HG02885 (cell line): ENCODE results near the gene FNBP1L.
"Not testable (repeated sequence)": the region's sequence is repeated elsewhere in the genome, so short reads cannot be mapped to it uniquely, and the experiment has no call there.

Experiments
- ATAC-seq: cut with Tn5 transposase; IDR thresholded peaks from one replicate; pipeline ENCODE4 v1.9.1; 2021; ENCODE audit warnings: mild to moderate bottlenecking; ENCODE audit not compliant: unreplicated experiment, poor library complexity

FNBP1L gene

DNA sequence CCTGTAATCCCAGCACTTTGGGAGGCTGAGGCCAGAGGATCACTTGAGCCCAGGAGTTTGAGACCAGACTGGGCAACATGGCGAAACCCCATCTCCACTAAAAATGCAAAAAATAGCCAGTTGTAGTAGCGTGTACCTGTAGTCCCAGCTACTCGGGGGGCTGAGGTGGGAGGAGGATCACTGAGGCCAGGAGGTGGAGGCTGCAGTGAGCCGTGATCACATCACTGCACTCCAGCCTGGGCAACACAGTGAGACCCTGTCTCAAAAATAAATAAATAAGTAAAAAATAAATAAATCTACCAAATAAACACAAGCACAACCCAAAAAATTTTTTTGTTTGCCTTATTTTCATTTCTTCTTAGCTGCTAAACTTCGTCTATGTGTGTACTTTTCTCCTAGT lies 34.0 kb downstream of the FNBP1L start:
- ATAC-seq: not testable (repeated sequence)

DNA sequence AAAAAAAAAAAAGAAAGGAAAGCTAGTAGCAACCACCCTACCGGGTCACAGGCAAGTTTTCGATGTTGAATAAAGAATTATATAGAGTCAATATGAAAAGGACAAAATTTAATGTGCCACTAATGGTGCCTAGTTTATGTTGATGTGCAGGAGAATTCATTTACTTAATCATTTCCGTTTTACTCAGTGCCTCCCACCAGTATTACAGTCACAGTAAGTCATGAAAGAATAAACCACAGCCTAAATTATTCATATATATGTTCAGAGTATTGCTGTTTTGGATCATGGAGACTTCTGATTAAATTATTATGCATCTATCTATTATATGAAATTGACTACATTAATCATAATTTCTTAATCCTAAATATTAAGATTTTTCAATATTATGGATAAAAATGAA lies 35.3 kb downstream of the FNBP1L start:
- no peak for ATAC-seq

DNA sequence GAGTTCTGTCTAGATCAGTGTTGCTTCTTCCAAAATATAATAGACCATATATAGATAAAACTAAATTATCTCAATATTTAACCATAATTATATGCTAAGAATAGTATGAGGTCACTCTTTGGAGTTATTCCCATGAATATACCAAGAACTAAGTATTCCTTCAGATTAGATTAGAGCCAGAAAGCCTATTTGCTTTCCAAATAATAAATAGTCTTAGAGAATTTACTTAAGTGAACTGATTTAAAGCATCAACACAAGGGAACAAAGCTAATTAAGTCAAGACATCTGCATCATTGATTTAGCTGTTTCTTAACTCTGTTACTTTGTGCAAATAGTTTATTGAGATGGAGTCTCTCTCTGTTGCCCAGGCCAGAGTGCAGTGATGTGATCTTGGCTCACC lies 35.7 kb downstream of the FNBP1L start:
- no peak for ATAC-seq

DNA sequence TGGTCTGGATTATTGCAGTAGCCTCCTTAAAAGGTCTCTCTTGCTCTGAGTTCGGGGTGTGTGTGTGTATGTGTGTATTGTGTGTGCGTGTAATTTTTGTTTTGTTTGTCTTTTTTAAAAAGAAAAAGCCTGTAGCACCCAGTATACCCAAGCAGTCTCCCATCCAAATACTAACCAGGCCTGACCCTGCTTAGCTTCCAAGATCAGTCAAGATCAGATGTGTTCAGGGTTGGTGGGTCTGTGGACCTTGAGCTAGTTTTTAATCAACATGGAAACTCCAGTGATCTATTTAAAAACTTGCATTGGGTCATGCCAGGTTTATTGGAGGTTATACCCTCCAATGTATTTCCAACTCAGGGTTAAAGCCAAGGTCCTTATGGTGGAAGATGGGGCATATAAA lies 40.3 kb downstream of the FNBP1L start:
- no peak for ATAC-seq

DNA sequence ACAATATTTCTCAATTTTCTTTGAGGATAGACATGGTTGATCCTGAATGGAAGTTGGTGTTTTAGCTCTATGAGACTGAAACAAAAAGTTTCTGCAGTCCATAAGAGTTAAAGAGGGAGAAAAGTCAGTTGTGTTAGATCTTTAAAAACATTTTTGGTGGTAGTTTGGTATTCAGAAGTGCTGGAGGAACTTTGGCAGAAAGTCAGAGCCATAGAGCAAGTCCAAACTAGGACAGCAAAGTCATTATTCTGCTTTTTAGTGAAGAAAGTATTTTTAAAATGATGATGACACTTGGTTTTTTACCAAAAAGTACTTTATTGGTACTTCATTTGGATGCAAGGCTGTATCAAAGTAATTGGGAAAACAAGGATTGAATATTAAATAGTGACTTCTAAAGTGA lies 41.8 kb downstream of the FNBP1L start:
- no peak for ATAC-seq

DNA sequence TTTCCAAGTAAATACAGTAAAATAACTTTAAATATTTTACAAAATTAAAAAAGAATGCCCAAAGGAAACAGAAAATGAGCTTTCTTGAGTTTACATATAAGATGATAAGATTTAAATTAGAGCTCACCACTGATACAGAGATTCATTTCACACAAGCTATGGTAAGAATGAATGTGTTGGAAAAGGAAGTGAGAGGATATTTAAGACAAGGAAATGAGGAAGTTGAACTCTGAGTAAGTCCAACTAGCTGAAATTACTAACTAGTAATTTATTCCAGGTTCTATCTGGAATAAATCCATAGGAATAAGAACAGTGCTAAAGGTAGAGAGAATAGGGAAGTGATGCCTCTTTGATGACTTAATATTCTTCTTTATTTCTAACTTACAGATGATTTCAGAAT lies 42.4 kb downstream of the FNBP1L start:
- ATAC-seq: no peak

DNA sequence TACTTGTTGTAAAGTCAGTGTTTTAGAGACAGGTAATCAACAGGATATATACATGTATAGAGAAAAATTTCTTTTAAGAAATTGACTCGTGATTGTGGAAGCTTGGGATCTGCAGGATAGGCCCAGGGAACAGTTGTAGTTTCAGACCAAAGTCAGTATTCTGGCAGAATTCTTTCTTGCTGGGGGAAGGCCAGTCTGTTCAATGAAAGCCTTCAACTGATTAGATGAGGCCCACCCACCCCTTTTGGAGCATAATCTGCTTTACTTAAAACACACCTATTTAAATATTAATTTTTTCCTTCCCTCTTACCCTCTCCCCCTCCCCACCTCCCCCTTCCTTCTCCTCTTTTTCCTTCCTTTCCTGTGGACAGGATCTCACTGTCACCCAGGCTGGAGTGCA lies 48.0 kb downstream of the FNBP1L start:
- no peak for ATAC-seq

DNA sequence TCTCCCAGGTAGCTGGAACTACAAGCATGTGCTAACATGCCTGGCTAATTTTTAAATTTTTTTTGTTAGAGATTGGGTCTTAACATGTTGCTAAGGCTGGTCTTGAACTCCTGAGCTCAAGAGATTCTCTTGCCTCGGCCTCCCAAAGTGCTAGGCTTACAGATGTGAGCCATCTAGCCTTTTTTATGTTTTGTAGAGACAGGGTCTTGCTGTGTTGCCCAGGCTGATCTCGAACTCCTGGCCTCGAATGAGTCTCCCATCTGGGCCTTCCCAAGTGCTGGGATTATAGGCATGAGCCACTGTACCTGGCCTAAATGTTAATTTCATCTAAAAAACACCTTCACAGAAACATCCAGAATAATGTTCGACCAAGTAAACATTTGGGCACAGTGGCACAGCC lies 48.6 kb downstream of the FNBP1L start:
- no peak for ATAC-seq

DNA sequence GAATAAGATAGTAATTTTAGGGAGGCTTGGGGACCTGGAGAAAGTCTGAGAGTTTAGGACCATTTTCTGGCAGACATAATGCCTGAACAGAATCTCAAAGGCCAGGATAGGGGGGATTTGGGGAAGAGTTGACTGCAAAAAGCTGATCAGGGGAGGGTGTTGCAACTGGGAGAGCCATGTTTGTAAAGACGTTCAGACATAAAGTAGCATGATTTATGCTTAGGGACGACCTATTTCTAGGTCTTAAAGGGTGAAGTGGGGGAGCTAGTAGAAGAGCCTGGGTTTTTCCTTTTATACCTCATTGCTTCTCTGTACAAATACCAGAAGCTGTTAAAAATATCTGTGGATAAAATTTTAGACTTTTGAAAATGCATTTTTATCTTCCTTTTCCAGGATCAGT lies 51.2 kb downstream of the FNBP1L start:
- no peak for ATAC-seq

DNA sequence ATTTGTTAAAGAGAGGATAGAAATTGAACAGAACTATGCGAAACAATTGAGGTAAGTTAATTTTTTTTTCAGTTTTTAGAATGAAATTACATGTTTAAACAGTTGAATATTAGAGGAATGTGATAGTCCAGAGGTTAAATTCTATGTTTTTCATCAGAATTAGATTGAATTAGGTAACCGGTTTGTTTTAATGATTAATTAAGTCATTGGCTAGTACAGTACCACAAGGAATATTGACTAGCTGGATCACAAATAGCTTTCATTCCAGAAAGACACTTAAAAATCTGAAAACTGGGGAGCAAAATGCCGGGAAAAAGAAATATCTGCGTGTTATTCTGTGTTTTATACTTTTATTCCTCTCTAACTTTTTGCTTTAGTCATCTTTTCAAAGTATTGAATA lies 51.6 kb downstream of the FNBP1L start:
- ATAC-seq: no peak

DNA sequence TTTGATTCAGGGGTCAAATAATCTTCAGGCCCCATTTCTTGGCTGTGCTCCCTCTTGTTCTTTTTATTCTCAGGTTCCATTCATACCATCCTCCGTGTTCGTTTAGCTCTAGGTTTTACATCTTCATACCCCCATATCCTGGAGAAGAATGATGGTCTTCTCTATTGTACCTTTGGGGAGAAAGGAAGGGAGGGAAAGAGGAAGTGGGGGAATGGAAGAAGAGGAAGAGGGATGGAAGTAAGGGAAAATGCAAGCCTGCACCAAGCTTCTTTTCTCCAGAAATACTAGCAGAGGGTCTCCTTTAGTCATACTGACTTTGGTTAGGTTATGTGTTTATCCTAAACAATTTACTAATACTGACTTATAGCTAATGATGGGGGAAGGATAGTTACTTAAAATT lies 52.4 kb downstream of the FNBP1L start:
- no peak for ATAC-seq

DNA sequence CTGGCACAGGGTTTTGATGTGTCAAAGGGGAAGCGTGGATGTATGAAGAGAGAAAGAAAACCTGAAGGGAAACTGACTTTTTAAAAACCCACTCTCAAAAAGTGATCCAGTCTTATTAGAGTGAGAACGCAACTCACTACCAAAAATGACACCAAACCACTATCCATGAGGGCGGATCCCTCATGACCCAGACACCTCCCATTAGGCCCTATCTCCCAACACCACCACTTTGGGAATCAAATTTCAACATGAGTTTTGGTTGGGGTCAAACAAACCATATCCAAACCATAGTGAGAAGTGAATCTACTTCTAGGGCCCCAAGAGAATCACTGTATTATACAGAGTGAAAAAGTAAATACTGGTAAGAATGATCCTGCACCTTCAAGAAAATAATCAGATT lies 53.5 kb downstream of the FNBP1L start:
- no peak for ATAC-seq

DNA sequence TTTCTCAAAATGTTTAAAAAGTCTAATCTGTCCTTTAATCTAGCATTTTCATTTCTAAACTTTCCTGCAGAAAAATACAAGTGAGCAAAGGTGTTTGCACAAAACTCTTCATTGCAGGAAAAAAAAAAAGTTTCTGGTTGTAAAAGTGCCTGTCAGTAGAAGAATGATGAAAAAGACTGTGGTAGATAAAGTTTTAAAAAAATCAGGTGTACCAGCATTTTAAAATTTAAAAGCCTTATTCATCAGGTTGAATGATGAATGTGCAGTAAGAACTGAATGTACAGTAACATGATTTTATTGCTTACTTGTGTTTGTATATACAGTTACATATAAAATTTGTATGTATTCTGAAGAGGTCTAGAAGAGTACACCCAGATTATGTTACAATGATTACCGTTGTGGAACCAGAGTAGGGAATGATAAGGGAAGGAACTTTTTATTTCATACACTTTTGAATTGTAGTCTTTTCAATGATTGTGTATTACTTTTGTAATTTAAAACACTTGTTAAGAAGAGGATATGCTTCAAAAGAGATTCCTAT lies 54.0 kb downstream of the FNBP1L start:
- no peak for ATAC-seq

DNA sequence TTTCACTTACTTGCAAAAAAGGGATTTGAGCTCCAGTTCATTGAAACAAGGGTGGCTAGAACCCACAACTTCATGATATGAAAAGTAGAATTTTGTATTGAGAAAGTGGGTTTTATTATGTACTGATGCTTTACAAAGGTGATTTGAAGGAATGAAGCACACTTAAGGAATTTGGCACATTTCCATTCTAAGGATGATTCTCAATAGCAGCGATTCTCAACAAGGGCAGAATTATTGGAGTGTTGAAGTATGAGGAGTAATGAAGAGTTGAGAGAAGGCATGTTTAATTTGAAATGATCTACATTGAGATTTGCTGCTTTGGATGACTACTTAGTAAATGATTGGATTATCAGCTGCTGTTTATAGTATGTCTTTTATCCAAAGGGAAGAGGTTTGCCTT lies 54.7 kb downstream of the FNBP1L start:
- ATAC-seq: no peak

DNA sequence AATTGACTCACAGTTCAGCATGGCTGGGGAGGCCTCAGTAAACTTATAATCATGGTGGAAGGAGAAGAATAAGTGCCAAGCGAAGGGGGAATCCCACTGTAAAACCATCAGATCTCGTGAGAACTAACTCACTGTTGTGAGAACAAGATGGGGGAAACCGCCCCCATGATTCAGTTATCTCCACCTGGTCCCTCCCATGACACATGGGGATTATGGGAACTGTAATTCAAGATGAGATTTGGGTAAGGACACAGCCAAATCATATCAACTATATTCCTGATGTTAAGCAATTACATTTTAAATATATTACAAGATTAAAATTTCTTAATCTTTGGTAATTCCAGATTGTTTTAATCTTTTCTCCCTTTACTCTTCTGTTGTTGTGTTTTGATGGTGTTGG lies 55.2 kb downstream of the FNBP1L start:
- ATAC-seq: no peak

DNA sequence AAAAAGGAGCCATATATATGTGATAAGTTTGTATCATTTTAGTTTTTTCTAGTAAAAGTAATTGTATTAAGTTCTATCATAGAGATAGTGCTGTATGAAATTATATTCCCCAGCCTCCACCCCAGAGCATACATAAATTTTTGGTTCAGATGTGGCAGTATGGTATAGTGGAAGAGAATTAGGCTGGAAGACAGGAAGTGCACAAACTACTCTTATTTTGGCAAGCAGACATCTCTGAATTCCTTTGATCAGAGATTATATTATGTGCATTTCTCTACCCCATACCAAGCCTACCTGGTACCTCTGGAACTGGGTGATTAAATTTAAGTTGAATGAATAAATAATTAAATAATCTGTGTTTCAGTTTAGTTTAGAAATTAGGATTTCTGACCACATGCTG lies 55.9 kb downstream of the FNBP1L start:
- ATAC-seq: no peak

DNA sequence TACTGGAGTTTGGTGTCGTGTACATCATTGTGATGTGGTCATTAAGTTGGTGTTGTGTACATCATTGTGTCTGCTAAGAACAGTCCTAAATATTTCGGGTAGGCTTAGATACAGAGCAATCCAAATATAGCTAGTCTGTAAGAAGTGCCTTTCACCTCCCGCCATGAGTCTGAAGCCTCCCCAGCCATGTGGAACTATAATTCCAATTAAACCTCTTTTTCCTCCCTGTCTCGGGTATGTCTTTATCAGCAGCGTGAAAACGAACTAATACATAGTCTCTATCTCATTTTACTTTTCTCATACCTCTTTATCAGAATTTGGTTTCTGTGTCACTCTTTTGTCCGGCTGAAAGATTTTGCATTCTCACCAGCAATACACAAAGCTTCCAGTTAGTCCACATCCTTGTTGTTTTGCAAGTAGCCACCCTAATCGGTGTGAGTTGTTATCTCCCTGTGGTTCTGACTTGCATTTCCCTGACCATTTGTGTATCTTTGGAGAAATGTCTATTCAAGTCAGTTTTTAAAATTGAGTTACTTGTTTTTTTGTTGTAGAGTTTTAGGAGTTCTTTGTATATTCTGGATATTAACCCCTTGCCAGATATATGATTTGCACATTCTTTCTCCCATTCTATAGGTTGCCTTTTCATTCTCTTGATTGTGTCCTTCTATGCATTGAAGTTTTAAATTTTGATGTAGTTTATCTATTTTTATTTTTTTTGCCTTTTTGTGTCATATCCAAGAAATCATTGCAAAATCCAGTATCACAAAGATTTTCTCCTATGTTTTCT lies 56.5 kb downstream of the FNBP1L start:
- ATAC-seq: no peak

DNA sequence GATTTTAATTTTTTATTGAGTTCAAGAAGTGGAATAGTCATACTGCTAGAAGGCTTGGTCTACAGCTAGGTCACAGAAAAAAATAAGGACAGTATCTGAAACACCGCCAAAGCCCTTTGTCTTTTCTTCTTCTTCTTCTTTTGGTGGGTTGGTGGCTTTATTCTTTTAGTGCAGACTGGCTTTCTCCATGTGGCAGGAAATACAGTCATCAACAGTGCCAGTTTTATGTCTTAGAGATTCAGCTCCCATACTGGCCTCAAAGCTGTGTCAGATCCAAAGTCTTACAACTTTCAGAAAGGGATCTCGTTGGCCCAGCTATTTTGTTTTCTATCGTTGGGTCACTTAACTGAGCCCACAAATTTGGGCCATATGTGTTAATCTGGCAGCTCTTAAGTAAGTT lies 58.2 kb downstream of the FNBP1L start:
- ATAC-seq: no peak

DNA sequence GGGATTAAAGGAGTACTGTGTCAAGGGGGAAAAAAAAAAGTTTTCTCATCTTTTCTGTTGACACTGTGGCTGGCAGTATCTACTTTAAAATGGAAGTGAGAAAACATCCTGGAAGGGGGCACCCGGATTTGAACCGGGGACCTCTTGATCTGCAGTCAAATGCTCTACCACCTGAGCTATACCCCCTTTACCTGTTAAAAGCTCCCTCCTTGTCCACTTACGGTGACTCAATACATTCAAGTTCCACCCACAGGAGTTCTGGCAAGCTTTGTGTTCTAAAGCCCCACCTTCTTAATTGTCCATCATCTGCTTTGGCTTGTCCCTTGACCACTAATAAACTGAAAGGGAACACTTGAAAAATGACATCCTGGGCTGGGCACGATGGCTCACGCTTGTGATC lies 68.2 kb downstream of the FNBP1L start:
- ATAC-seq: no peak

DNA sequence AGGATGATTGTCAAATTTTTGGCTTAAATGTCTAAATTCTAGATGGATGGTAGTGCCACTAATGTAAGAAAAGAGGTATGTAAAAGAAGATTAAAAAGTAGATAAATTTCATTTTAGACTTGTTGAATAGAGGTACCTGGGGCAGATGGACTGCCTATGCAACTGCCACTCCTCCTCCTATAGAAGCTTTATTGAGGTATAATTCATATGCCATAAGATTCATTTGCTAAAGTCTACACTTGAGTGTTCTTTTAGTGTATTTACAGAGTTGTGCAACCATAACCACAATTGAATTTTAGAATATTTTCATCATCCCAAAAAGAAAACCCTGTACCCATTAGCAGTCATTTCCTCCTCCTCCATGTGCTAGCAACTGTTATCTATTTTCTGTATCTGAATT lies 70.6 kb downstream of the FNBP1L start:
- ATAC-seq: no peak

DNA sequence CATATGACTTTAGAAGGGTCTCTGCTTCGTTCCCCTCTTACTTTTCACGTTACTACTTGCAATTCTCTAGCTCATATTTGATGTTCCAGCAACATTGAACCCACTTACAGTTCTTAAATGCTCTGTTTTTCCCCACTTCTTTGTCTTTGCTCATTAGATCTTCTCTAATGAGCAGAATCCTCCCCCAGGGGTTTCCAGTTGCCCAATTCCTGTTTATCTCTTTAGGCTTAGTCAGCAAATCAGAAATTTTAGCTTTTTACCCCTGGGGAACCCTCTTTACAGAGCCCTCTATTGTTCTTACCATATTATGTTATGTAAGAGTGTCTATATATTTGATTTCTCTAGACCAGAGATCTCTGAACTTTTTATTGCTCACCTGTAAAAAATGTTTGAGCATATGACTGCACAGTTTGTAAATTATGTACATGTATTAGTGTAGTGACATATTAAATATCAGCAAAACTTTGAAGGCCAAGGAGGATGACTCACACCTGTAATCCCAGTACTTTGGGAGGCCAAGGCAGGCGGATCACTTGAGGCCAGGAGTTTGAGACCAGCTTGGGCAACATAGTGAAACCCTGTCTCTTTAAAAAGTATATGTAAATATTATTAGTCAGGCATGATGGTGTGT lies 71.4 kb downstream of the FNBP1L start:
- no peak for ATAC-seq

DNA sequence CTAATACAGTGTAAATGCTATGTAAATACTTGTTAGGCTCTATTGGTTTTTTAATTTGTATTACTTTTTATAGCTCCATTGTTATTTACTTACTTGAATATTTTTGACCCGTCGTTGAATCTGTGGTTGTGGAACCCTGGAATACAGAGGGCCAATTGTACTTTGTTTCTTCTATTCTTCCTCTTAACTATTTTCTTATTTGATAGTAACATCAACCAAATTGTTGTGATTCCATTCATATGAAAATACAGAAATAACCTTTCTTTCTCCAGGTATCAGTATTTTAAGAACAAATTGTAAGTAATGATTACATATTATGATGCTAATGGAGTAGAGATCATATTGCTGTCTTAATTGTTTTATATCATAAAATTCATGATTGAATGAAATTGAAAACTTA lies 73.7 kb downstream of the FNBP1L start:
- no peak for ATAC-seq
